ENCODE data around the gene ABTB1. TPM values are rescaled to one million over a fixed set of nuclear protein-coding genes. Genes with fewer than 3 reads are reported as not detected.
"Not testable (repeated sequence)": the region's sequence is repeated elsewhere in the genome, so short reads cannot be mapped to it uniquely, and the experiment has no call there.

The ABTB1 gene
- total RNA-seq, 4 donors from 2014 or later: 27.8 to 68.7 (median 39.3) TPM

GRCh38 chr3:127652246-127652995, 20.3 kb upstream of the ABTB1 start:
- peak in 1 of 2 donors; percentile 84 for DNase-seq (ENCODE audit: low spot score in 2 of 2)
- WGBS, 2 donors: 67 to 70% methylated on average over 10 to 11 of the region's 13 CpGs
- intact Hi-C loops (cut with DNase I; ENCODE audit: low total_unique reads): loop anchor here (5.0 kb wide), 1 partner anchor 320 kb away; no protein-coding TSS in a partner anchor
- H3K4me3 ChIP-seq (ENCODE audit: low read depth, poor library complexity, severe bottlenecking): no peak overlapping the region
- TF ChIP-seq POLR2A (IDR thresholded peaks at IDR 0.05) (no peak), CTCF (IDR thresholded peaks at IDR 0.05) (peak in 1 of 3 donors; percentile 66)

DNA sequence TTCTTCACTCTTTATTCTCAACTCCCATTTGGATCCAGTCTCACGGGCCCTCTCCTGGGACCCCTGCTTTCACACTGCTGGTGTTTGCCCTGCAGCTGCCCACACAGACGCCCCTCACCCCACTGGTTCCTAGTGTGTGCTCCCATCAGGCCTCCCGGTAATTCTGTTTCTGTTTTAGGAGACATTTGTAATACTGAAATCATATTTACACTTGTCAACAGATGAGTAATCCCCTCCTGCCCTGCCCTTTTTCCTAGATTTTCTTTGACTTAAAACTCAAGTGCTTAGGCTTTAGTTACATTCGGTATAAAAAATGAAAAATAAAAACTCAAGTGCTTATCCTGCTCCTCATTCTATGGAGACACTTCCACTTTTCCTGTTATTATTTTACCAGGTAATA, 18.4 kb upstream of the ABTB1 start:
- 72 to 79% methylated on average over 4 of the region's 4 CpGs for WGBS, 2 donors
- TF ChIP-seq CTCF (IDR thresholded peaks at IDR 0.05): no peak
- no peak for TF ChIP-seq POLR2A (IDR thresholded peaks at IDR 0.05)
- DNase-seq (ENCODE audit: low spot score in 2 of 2): peak in 1 of 2 donors; percentile 46
- intact Hi-C loops (cut with DNase I; ENCODE audit: low total_unique reads): loop anchor here (5.0 kb wide), 1 partner anchor 318 kb away; no protein-coding TSS in a partner anchor
- no peak overlapping the region for H3K4me3 ChIP-seq (ENCODE audit: low read depth, poor library complexity, severe bottlenecking)

DNA sequence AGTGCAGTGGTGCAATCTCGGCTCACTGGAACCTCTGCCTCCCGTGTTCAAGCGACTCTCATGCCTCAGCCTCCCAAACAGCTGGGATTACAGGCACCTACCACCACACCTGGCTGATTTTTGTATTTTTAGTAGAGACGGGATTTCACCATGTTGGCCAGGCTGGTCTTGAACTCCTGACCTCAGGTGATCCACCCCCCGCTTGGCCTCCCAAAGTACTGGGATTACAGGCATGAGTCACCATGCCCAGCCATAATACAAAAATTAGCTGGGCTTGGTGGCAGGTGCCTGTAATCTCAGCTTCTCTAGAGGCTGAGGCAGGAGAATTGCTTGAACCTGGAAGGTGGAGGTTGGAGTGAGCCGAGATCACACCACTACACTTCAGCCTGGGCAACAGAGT, 17.8 kb upstream of the ABTB1 start:
- intact Hi-C loops (cut with DNase I; ENCODE audit: low total_unique reads): loop anchor here (5.0 kb wide), 1 partner anchor 317 kb away; no protein-coding TSS in a partner anchor
- DNase-seq (ENCODE audit: low spot score in 2 of 2): peak in 1 of 2 donors; percentile 60
- not testable (repeated sequence) for H3K4me3 ChIP-seq (ENCODE audit: low read depth, poor library complexity, severe bottlenecking)
- WGBS, 2 donors: 94 to 95% methylated on average over 6 of the region's 6 CpGs

- H3K4me3 ChIP-seq (ENCODE audit: low read depth, poor library complexity, severe bottlenecking): no peak overlapping the region
- 77 to 78% methylated on average over 3 of the region's 3 CpGs for WGBS, 2 donors
- TF ChIP-seq POLR2A (IDR thresholded peaks at IDR 0.05): no peak
- no peak for TF ChIP-seq CTCF (IDR thresholded peaks at IDR 0.05)
- intact Hi-C loops (cut with DNase I; ENCODE audit: low total_unique reads): no loop called here
- DNase-seq (ENCODE audit: low spot score in 2 of 2): peak in 1 of 2 donors; percentile 36
Observed at GRCh38 chr3:127655641-127656040, 17.1 kb upstream of the ABTB1 start.

DNA sequence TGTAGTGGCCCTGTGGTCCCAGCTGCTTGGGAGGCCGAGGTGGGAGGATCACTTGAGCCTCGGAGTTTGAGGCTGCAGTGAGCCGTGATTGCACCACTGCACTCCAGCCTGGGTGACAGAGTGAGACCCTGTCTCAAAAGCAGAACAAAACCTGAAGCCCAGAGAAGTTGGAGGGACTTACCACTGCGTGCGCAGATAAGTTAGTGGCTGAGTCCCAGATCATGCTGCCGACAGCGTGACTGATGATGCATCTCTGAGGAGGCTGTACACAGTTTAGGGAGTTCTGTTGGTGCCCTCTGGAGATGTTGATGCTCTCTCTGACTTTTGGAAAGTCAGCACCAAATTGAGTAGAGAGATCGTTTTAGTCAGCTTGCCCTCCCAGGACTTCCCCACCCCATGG, 15.8 kb upstream of the ABTB1 start:
- H3K4me3 ChIP-seq (ENCODE audit: low read depth, poor library complexity, severe bottlenecking): no peak overlapping the region
- intact Hi-C loops (cut with DNase I; ENCODE audit: low total_unique reads): no loop called here
- 88 to 93% methylated on average over 8 of the region's 8 CpGs for WGBS, 2 donors

More for the DNA sequence above, 15.8 kb upstream of the ABTB1 start:
- TF ChIP-seq CTCF (IDR thresholded peaks at IDR 0.05) (no peak), POLR2A (IDR thresholded peaks at IDR 0.05) (no peak)
- peak in 1 of 2 donors; percentile 52 for DNase-seq (ENCODE audit: low spot score in 2 of 2)
